ENCODE data around the gene TMEM165.

TMEM165 gene

DNA sequence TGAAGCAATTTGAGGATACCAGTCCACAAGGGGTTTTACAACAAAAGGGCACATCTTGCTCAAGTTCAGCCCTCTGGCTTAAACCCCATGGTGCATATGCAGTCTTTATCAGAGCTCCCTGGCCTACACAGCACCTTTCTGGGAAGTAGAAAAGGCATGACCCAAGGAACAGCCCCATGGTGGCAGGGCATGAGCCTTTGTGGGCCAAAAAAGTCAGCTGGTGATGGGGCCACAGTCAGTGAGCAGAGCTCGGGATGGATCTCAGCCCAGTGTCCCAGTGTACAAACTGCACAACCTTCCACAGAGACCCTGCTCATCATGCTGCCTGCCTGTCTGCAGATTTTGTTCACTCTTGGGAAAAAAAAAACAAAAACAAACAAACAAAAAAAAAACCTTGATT lies 22.3 kb upstream of the TMEM165 start:
- no peaks in the 10 kb centered on the region for H3K4me1 ChIP-seq (ENCODE audit: insufficient read depth, low read length, poor library complexity, severe bottlenecking)
- H4K20me1 ChIP-seq (ENCODE audit: insufficient read depth, low read length, poor library complexity, severe bottlenecking): no peaks in the 10 kb centered on the region
- H3K36me3 ChIP-seq (ENCODE audit: insufficient read depth, low read length): no peaks in the 10 kb centered on the region
- H3K27me3 ChIP-seq (ENCODE audit: insufficient read depth, low read length, poor library complexity, severe bottlenecking): no peaks in the 10 kb centered on the region
- no peak overlapping the region for H2AFZ ChIP-seq (ENCODE audit: low read length)
- no peak overlapping the region for H3K9ac ChIP-seq (ENCODE audit: low read depth, low read length, poor library complexity, severe bottlenecking)
- H3F3A ChIP-seq (ENCODE audit: low read depth): no peaks in the 10 kb centered on the region
- H3K4me2 ChIP-seq (ENCODE audit: low read depth, low read length, poor library complexity, severe bottlenecking): no peak overlapping the region
- TF ChIP-seq, protein P1, sequence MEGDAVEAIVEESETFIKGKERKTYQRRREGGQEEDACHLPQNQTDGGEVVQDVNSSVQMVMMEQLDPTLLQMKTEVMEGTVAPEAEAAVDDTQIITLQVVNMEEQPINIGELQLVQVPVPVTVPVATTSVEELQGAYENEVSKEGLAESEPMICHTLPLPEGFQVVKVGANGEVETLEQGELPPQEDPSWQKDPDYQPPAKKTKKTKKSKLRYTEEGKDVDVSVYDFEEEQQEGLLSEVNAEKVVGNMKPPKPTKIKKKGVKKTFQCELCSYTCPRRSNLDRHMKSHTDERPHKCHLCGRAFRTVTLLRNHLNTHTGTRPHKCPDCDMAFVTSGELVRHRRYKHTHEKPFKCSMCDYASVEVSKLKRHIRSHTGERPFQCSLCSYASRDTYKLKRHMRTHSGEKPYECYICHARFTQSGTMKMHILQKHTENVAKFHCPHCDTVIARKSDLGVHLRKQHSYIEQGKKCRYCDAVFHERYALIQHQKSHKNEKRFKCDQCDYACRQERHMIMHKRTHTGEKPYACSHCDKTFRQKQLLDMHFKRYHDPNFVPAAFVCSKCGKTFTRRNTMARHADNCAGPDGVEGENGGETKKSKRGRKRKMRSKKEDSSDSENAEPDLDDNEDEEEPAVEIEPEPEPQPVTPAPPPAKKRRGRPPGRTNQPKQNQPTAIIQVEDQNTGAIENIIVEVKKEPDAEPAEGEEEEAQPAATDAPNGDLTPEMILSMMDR (conservative IDR thresholded peaks at IDR 0.05; ENCODE audit: low read length): no peak
- TF ChIP-seq EZH2phosphoT487 (IDR thresholded peaks at IDR 0.05; ENCODE audit: borderline replicate concordance): no peak
- H3K9me2 ChIP-seq (replicated peaks; ENCODE audit: low read depth, low read length): no peaks in the 10 kb centered on the region
- H3K79me2 ChIP-seq (ENCODE audit: insufficient read depth, low read length): no peaks in the 10 kb centered on the region
- no peak overlapping the region for H3K4me3 ChIP-seq (ENCODE audit: low read length, poor library complexity, severe bottlenecking)
- H3K9me3 ChIP-seq (ENCODE audit: insufficient read depth, low read depth, low read length): no peaks in the 10 kb centered on the region

DNA sequence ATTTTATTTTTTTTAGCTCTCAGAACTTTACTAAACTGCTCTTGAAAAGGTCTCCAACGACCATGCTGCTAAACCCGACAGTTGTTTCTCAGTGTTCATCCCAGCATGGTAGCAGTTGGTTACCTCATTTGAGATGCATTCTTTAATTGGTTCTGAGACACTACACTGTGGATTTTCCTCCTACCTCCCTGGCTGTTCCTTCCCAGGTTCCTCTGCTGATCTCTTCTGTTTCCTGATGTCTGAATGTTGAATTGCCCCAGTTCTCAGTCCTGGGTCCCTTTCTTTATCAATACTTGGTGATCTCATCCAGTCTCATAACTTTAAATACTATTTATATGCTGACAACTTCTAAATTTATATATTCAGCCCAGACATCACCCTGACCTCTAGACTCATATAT lies 19.1 kb upstream of the TMEM165 start:
- Histone ChIP-seq H3K4me3 (ENCODE audit: low read length, poor library complexity, severe bottlenecking) (no peak overlapping the region), H3K79me2 (ENCODE audit: insufficient read depth, low read length) (no peaks in the 10 kb centered on the region), H3K9me2 (replicated peaks; ENCODE audit: low read depth, low read length) (no peaks in the 10 kb centered on the region), H3K4me2 (ENCODE audit: low read depth, low read length, poor library complexity, severe bottlenecking) (no peak overlapping the region), H2AFZ (ENCODE audit: low read length) (no peak overlapping the region), H4K20me1 (ENCODE audit: insufficient read depth, low read length, poor library complexity, severe bottlenecking) (no peaks in the 10 kb centered on the region), H3K27me3 (ENCODE audit: insufficient read depth, low read length, poor library complexity, severe bottlenecking) (no peaks in the 10 kb centered on the region), H3F3A (ENCODE audit: low read depth) (no peaks in the 10 kb centered on the region), H3K36me3 (ENCODE audit: insufficient read depth, low read length) (no peaks in the 10 kb centered on the region), H3K9ac (ENCODE audit: low read depth, low read length, poor library complexity, severe bottlenecking) (no peak overlapping the region), H3K9me3 (ENCODE audit: insufficient read depth, low read depth, low read length) (no peaks in the 10 kb centered on the region), H3K4me1 (ENCODE audit: insufficient read depth, low read length, poor library complexity, severe bottlenecking) (no peaks in the 10 kb centered on the region)
- TF ChIP-seq, protein P1 (conservative IDR thresholded peaks at IDR 0.05; ENCODE audit: low read length): no peak
- TF ChIP-seq EZH2phosphoT487 (IDR thresholded peaks at IDR 0.05; ENCODE audit: borderline replicate concordance): no peak

DNA sequence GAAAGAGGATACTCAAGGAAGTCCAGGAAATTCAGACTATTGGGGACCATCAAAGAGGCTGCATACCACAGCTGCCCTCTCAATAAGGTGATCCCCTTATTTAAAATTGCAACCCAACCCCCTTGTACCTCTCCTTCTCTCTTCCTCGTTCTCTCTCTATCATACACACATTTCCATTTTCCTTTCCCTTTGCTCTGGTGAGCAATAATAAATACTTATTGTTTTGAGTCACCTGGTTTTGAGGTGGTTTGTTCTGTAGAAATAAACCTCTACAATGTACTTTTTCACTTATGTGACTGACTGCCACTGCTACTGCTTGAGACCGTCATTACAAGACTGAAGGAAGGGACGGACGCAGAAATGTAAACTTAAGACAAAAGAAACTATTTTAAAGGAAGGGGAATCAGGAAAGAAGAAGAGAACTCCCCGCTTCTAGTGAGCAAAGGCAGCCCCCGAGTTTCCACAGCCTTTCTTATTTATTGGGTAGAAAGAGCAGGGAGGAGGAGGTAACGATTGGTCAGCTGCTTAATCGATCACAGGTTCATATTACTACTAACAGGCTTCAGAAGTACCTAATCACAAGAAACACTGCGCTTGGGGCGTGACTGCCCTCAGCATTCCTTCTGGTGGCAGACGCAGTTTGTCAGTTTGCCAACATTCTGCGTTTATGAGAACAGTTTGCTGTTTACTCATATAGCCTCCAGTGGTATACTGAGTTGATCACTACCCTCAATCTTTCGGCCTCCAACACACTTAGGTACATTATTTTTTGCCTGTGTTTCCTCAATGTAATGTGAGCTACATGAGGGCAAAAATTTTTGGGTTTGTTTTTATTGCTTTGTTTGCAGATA lies 16.9 kb upstream of the TMEM165 start:
- H4K20me1 ChIP-seq (ENCODE audit: insufficient read depth, low read length, poor library complexity, severe bottlenecking): no peaks in the 10 kb centered on the region
- no peaks in the 10 kb centered on the region for H3K36me3 ChIP-seq (ENCODE audit: insufficient read depth, low read length)
- TF ChIP-seq EZH2phosphoT487 (IDR thresholded peaks at IDR 0.05; ENCODE audit: borderline replicate concordance): no peak
- TF ChIP-seq, protein P1 (conservative IDR thresholded peaks at IDR 0.05; ENCODE audit: low read length): no peak
- H3F3A ChIP-seq (ENCODE audit: low read depth): no peaks in the 10 kb centered on the region
- H3K9me2 ChIP-seq (replicated peaks; ENCODE audit: low read depth, low read length): no peaks in the 10 kb centered on the region
- H3K79me2 ChIP-seq (ENCODE audit: insufficient read depth, low read length): no peaks in the 10 kb centered on the region
- H3K4me1 ChIP-seq (ENCODE audit: insufficient read depth, low read length, poor library complexity, severe bottlenecking): no peaks in the 10 kb centered on the region
- H3K4me2 ChIP-seq (ENCODE audit: low read depth, low read length, poor library complexity, severe bottlenecking): no peak overlapping the region
- H3K9ac ChIP-seq (ENCODE audit: low read depth, low read length, poor library complexity, severe bottlenecking): no peak overlapping the region
- no peak overlapping the region for H2AFZ ChIP-seq (ENCODE audit: low read length)
- H3K4me3 ChIP-seq (ENCODE audit: low read length, poor library complexity, severe bottlenecking): no peak overlapping the region
- no peaks in the 10 kb centered on the region for H3K9me3 ChIP-seq (ENCODE audit: insufficient read depth, low read depth, low read length)
- no peaks in the 10 kb centered on the region for H3K27me3 ChIP-seq (ENCODE audit: insufficient read depth, low read length, poor library complexity, severe bottlenecking)
